ENCODE data around the gene NCAPH2.

Gene NCAPH2

DNA sequence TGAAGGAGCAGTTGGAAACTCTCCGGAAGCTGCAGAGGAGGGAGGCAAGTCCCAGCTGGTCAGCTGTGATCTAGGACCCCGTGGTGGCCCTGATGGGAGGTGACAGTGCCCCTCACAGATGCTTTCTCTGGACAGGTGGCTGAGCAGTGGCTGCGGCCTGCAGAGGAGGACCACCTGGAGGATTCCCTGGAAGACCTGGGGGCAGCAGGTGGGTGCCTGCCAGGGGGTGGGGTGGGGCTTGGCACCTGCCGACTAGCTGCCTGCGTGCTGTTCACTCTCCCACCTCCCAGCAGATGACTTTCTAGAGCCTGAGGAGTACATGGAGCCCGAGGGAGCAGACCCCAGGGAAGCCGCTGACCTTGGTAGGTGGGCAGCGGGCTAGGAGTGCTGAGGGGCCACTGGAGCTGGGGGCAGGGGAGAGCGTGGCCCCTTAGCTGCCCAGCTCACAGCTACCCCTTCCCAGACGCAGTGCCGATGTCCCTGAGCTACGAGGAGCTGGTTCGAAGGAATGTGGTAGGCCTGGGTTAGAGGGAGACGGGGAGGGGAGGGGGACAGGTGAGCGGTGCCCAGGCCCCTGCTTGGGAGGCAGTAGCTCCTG is 14.3 kb downstream of the NCAPH2 start:
- Histone ChIP-seq H2AFZ (ENCODE audit: low read depth, low read length) (no peak overlapping the region), H3K36me3 (ENCODE audit: insufficient read depth, low read length) (peaks cover 56% of the 10 kb centered on the region), H3K27me3 (ENCODE audit: insufficient read depth, low read length) (no peaks in the 10 kb centered on the region), H3K4me3 (ENCODE audit: low read length) (no peak overlapping the region), H3K4me1 (ENCODE audit: insufficient read depth, low read length) (peaks cover 18% of the 10 kb centered on the region), H3K9me3 (ENCODE audit: low read length) (no peaks in the 10 kb centered on the region)

DNA sequence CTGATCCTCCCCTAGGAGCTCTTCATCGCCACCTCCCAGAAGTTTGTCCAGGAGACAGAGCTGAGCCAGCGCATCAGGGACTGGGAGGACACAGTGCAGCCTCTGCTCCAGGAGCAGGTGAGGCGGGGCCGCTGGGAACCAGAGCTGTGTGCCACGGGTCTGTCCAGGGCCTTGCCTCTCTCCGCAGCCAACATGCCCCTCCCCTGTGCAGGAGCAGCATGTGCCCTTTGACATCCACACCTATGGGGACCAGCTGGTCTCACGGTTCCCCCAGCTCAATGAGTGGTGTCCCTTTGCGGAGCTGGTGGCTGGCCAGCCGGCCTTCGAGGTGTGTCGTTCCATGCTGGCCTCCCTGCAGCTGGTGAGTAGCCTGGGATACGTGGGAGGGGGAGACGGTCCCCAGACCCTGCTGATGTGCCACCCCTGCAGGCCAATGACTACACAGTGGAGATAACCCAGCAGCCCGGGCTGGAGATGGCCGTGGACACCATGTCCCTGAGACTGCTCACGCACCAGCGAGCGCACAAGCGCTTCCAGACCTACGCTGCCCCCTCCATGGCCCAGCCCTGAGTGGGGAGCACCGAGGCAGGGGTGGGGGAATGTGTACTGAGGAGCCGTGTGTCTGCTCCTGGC is 14.9 kb downstream of the NCAPH2 start:
- Histone ChIP-seq H3K4me1 (ENCODE audit: insufficient read depth, low read length) (peaks cover 18% of the 10 kb centered on the region), H3K27me3 (ENCODE audit: insufficient read depth, low read length) (no peaks in the 10 kb centered on the region), H3K9me3 (ENCODE audit: low read length) (no peaks in the 10 kb centered on the region), H3K4me3 (ENCODE audit: low read length) (no peak overlapping the region), H2AFZ (ENCODE audit: low read depth, low read length) (no peak overlapping the region), H3K36me3 (ENCODE audit: insufficient read depth, low read length) (peaks cover 50% of the 10 kb centered on the region)

GRCh38 chr22:50523458-50523805 is 15.4 kb downstream of the NCAPH2 start:
- Histone ChIP-seq H3K4me3 (ENCODE audit: low read length) (no peak overlapping the region), H3K4me1 (ENCODE audit: insufficient read depth, low read length) (peaks cover 18% of the 10 kb centered on the region), H3K36me3 (ENCODE audit: insufficient read depth, low read length) (peaks cover 45% of the 10 kb centered on the region)

DNA sequence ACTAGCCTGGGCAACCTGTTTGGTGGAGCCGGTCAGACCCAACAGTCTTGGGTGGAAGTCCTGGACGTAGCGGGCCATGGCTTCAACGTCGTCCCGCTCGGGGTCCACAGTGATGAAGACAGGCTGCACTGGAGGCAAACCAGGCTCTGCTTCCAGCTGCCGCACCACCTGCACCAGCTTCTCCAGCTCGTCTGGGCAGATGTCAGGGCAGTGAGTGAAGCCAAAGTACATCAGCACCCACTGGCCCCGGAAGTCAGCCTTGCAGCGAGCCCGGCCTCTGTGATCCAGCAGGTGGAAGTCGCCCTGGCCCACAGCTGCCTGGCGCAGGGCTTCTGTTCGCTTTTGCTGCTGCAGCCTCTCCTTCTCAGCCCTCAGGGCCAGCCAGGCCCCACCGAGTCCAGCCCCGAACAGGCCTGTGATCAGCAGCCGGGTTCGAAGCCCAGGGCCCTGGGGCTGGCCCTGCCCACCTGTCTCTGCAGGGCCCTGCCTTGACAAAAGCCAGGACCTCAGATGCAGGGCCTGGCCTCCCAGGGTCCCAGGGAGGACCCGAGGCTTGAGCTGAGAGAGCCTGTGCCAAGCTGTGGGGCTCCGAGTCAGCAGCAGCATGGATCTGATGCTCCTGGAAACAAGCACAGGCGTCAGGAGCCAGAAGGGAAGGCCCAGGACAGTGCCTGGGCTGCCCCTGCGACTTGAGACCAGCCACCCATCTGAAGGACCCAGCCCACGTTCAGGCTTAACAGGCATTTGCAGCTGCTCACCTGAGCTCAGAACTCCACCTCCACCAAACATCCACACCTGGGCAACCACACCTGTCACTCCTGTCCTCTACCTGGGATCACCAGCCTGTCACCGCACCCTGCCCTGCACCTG is 16.0 kb downstream of the NCAPH2 start:
- peaks cover 39% of the 10 kb centered on the region for H3K36me3 ChIP-seq (ENCODE audit: insufficient read depth, low read length)

More at GRCh38 chr22:50523458-50523805, 15.4 kb downstream of the NCAPH2 start:
- no peak overlapping the region for H2AFZ ChIP-seq (ENCODE audit: low read depth, low read length)
- no peaks in the 10 kb centered on the region for H3K9me3 ChIP-seq (ENCODE audit: low read length)
- no peaks in the 10 kb centered on the region for H3K27me3 ChIP-seq (ENCODE audit: insufficient read depth, low read length)

GRCh38 chr22:50524676-50525103 is 16.7 kb downstream of the NCAPH2 start:
- H3K27me3 ChIP-seq (ENCODE audit: insufficient read depth, low read length): no peaks in the 10 kb centered on the region
- H3K9me3 ChIP-seq (ENCODE audit: low read length): peaks cover 8% of the 10 kb centered on the region
- peaks cover 32% of the 10 kb centered on the region for H3K36me3 ChIP-seq (ENCODE audit: insufficient read depth, low read length)
- H3K4me1 ChIP-seq (ENCODE audit: insufficient read depth, low read length): peaks cover 18% of the 10 kb centered on the region
- H3K4me3 ChIP-seq (ENCODE audit: low read length): peak overlapping the region; percentile 79
- no peak overlapping the region for H2AFZ ChIP-seq (ENCODE audit: low read depth, low read length)

More for the DNA sequence above, 16.0 kb downstream of the NCAPH2 start:
- Histone ChIP-seq H3K27me3 (ENCODE audit: insufficient read depth, low read length) (no peaks in the 10 kb centered on the region), H3K9me3 (ENCODE audit: low read length) (peaks cover 1% of the 10 kb centered on the region), H3K4me3 (ENCODE audit: low read length) (peak overlapping the region; percentile 79), H2AFZ (ENCODE audit: low read depth, low read length) (no peak overlapping the region), H3K4me1 (ENCODE audit: insufficient read depth, low read length) (peaks cover 18% of the 10 kb centered on the region)

DNA sequence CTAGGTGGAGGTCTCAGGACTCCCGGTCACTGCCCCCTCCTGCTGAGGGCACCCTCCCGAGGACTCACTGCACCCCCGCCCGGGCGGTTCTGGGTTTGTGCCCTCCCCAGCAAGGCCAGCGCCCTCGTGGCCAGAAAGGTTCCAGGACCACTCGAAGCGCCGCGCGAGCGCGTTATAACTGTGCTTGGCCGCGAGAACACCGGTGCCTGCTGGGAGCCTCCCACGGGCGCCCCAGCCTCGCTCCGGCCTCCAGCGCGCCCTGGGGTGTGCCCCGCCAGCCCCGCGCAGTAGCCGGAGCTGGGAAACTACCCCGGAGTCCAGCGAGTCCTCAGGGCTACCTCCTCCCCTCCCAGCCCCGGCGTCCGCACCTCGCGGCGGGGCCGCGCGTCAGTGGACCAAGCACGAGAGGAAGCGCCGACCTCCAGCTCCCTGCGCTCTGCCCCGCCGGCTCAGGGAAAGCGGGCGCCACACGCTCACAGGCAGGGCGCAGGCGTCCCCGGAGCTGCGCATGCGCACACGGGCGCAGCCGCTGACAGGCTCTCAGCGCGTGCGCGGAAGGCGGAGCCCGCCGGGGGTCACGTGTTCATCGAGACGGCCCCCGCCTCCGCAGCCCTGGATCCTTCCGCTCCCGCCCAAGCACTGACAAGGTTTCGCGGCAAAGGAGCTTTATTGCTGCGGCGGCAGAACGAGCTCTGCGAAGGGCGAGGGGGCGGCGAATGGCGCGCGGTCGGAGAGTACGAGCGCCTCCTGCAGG is 17.3 kb downstream of the NCAPH2 start, which contains the start of gene SCO2:
Gene SCO2, minus strand, starts transcription at position 495 of the 754 bp plus-strand sequence. CDS start 1,187 bp downstream, outside the sequence.
- Histone ChIP-seq H3K4me3 (ENCODE audit: low read length) (peak within 1 kb of the TSS; percentile 79), H2AFZ (ENCODE audit: low read depth, low read length) (peak within 1 kb of the TSS; percentile 76), H3K36me3 (ENCODE audit: insufficient read depth, low read length) (peaks cover 32% of the 10 kb centered on the region), H3K4me1 (ENCODE audit: insufficient read depth, low read length) (peaks cover 18% of the 10 kb centered on the region), H3K27me3 (ENCODE audit: insufficient read depth, low read length) (no peaks in the 10 kb centered on the region), H3K9me3 (ENCODE audit: low read length) (peaks cover 10% of the 10 kb centered on the region)

GRCh38 chr22:50525858-50526107 is 17.8 kb downstream of the NCAPH2 start:
- peaks cover 12% of the 10 kb centered on the region for H3K9me3 ChIP-seq (ENCODE audit: low read length)
- no peaks in the 10 kb centered on the region for H3K27me3 ChIP-seq (ENCODE audit: insufficient read depth, low read length)
- peak overlapping the region; percentile 79 for H3K4me3 ChIP-seq (ENCODE audit: low read length)
- peak overlapping the region; percentile 76 for H2AFZ ChIP-seq (ENCODE audit: low read depth, low read length)
- H3K36me3 ChIP-seq (ENCODE audit: insufficient read depth, low read length): peaks cover 31% of the 10 kb centered on the region
- peaks cover 18% of the 10 kb centered on the region for H3K4me1 ChIP-seq (ENCODE audit: insufficient read depth, low read length)

- Histone ChIP-seq H3K4me3 (ENCODE audit: low read length) (peak overlapping the region; percentile 79), H3K36me3 (ENCODE audit: insufficient read depth, low read length) (peaks cover 26% of the 10 kb centered on the region), H3K27me3 (ENCODE audit: insufficient read depth, low read length) (peaks cover 4% of the 10 kb centered on the region), H2AFZ (ENCODE audit: low read depth, low read length) (peak overlapping the region; percentile 76), H3K4me1 (ENCODE audit: insufficient read depth, low read length) (peaks cover 18% of the 10 kb centered on the region), H3K9me3 (ENCODE audit: low read length) (peaks cover 15% of the 10 kb centered on the region)
Observed at GRCh38 chr22:50526108-50526833, 18.2 kb downstream of the NCAPH2 start.

GRCh38 chr22:50526834-50527801 is 19.1 kb downstream of the NCAPH2 start:
- Histone ChIP-seq H3K9me3 (ENCODE audit: low read length) (peaks cover 15% of the 10 kb centered on the region), H3K4me1 (ENCODE audit: insufficient read depth, low read length) (peaks cover 19% of the 10 kb centered on the region), H2AFZ (ENCODE audit: low read depth, low read length) (no peak overlapping the region), H3K4me3 (ENCODE audit: low read length) (peak overlapping the region; percentile 79), H3K27me3 (ENCODE audit: insufficient read depth, low read length) (peaks cover 7% of the 10 kb centered on the region), H3K36me3 (ENCODE audit: insufficient read depth, low read length) (peaks cover 18% of the 10 kb centered on the region)

GRCh38 chr22:50527921-50528681 is 20.1 kb downstream of the NCAPH2 start:
- Histone ChIP-seq H3K9me3 (ENCODE audit: low read length) (peaks cover 15% of the 10 kb centered on the region), H2AFZ (ENCODE audit: low read depth, low read length) (no peak overlapping the region), H3K36me3 (ENCODE audit: insufficient read depth, low read length) (peaks cover 9% of the 10 kb centered on the region), H3K4me1 (ENCODE audit: insufficient read depth, low read length) (peaks cover 26% of the 10 kb centered on the region), H3K4me3 (ENCODE audit: low read length) (no peak overlapping the region), H3K27me3 (ENCODE audit: insufficient read depth, low read length) (peaks cover 7% of the 10 kb centered on the region)
